ENCODE measurements around the gene GLI2.

- TF ChIP-seq EZH2 (IDR thresholded peaks at IDR 0.05; ENCODE audit: low read depth, low read length, severe bottlenecking) (no peak), POLR2A (IDR thresholded peaks at IDR 0.05; ENCODE audit: control extremely low read depth in 1 of 2, low read depth in 2 of 2, low read length in 2 of 2) (no peak), SIN3A (conservative IDR thresholded peaks at IDR 0.05 in 1 of 2, IDR thresholded peaks at IDR 0.05 in 1 of 2; ENCODE audit: low read depth in 1 of 2, low read length in 2 of 2) (no peak), TCF12 (IDR thresholded peaks at IDR 0.05; ENCODE audit: low read depth, low read length) (no peak), CEBPB (IDR thresholded peaks at IDR 0.05; ENCODE audit: low read depth, low read length) (no peak)
- TF ChIP-seq, protein P1, sequence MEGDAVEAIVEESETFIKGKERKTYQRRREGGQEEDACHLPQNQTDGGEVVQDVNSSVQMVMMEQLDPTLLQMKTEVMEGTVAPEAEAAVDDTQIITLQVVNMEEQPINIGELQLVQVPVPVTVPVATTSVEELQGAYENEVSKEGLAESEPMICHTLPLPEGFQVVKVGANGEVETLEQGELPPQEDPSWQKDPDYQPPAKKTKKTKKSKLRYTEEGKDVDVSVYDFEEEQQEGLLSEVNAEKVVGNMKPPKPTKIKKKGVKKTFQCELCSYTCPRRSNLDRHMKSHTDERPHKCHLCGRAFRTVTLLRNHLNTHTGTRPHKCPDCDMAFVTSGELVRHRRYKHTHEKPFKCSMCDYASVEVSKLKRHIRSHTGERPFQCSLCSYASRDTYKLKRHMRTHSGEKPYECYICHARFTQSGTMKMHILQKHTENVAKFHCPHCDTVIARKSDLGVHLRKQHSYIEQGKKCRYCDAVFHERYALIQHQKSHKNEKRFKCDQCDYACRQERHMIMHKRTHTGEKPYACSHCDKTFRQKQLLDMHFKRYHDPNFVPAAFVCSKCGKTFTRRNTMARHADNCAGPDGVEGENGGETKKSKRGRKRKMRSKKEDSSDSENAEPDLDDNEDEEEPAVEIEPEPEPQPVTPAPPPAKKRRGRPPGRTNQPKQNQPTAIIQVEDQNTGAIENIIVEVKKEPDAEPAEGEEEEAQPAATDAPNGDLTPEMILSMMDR (IDR thresholded peaks at IDR 0.05; ENCODE audit: control extremely low read depth in 1 of 3, insufficient read depth in 1 of 3, low read depth in 1 of 3, low read length in 3 of 3) = no peak
- TF ChIP-seq, protein P2, sequence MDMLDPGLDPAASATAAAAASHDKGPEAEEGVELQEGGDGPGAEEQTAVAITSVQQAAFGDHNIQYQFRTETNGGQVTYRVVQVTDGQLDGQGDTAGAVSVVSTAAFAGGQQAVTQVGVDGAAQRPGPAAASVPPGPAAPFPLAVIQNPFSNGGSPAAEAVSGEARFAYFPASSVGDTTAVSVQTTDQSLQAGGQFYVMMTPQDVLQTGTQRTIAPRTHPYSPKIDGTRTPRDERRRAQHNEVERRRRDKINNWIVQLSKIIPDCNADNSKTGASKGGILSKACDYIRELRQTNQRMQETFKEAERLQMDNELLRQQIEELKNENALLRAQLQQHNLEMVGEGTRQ (IDR thresholded peaks at IDR 0.05; ENCODE audit: low read length) = no peak
These were observed 41.0 kb downstream of the GLI2 start for GRCh38 chr2:120776649-120777048.

Data from H1 (cell line).